ENCODE results near the gene MLC1.
A peak's percentile ranks its signal among the peaks of the same experiment; 100 is the strongest.

Gene MLC1

DNA sequence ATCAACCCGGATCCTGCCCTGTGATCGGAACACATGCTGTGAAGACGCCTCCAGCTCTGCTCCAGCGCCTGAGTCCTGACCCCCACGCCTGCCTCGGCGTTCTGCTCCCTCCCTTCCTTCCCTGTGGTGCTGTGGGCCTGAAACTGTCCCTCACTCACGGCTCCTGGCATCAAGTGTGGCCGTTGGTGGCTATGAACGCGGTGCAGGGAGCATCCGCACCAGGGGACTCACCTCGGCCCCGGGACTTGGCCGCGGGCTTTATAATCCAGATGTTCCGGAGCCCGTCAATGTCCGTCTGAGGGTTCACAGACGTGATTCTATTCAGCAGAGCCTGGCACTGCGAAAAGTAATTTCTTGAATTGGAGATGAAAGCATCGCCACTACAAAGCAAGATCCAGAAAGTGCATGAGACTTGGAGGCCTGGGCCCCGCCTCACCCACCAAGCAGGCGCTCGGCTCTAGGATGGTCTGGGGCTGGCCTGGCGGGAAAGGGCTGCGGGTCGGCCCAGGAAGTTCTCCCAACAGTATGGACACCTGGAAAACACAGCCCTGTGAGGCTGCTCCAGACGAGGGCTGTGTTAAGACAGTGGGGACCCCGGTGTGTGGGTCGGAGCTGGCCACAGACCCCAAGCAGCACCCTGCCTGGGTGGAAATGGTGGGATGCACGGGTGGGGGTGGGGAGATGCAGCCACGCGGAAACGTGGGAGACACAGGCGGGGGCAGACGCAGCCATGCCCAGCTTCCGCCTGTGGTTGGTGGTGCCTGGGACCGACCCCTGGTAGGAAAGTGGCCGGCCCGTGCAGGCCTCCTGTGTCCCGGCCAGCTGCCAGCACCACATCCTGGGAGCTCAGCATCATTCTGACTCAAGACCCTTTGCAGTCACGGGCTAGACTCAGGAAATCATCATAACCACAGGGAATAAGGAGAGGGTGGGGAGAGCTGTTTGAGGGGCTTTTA, 50.8 kb downstream of the MLC1 start:
- DNase-seq, result no peak

DNA sequence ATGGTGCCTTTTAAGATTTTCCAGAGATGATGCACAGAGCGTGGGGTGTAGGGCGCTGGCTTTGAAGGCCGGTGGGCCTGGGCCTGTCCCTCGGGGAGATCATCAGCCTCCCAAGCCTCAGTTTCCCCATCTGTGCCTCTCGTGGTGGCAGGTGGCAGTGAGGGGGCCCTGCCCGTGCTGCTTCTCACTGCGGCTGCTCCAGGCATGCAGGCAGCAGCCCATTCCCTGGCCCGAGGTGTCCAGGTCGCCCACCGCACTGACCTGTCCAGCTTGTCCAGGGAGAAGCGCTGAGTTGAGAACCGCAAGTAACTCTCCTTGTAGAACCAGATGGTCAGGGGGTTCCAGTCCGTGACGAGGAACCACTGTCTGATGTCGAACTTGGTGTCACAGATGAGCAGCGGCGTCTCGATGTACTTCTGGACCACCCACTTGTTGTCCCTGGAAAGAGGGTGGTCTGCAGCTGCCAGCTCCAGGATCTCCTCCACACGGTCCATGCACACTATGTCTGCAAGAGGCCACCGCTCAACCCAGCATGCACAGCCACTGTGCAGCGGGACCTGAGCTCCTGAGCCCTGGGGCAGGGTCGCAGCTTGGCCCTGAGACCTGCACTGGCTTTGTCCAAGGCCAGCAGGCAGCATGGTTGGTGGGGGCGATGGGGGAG, 52.2 kb downstream of the MLC1 start:
- no peak for DNase-seq

DNA sequence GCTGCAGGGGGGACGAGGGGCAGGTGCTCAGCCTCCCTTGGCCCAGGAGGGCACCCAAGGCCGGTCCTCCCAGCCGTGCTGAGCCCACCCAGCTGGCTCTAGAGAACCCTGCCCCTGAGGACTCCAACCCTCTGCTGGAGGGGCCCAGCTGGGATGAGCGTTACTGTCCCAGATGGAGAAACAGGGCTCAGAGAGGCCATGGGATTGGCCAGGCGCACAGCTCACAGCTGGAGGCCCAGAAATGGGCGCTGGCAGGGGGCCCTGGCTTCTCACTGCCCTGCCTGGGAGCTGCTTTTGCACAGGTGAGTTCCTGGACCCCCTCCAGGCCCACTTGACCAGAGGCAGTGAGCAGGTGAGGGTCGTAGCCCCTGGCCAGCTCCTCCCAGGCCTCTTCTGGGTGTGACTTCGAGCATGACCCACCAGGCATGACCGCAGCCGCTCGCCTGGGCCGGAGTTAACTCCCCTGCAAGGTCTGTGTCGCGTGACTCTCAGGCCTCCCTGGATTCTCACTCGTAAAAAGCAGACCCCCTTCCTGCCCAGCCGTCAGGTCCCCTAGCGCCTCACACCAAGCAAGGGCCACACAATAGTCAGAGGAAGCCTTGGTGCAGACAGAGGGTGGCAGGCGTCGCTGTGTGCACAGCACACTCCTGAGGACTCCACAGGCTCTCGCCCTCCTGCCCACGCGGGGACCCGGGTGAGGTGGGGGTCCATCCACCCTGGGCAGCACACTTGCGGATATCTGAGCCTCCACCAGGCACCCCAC, 52.9 kb downstream of the MLC1 start:
- DNase-seq, result no peak

DNA sequence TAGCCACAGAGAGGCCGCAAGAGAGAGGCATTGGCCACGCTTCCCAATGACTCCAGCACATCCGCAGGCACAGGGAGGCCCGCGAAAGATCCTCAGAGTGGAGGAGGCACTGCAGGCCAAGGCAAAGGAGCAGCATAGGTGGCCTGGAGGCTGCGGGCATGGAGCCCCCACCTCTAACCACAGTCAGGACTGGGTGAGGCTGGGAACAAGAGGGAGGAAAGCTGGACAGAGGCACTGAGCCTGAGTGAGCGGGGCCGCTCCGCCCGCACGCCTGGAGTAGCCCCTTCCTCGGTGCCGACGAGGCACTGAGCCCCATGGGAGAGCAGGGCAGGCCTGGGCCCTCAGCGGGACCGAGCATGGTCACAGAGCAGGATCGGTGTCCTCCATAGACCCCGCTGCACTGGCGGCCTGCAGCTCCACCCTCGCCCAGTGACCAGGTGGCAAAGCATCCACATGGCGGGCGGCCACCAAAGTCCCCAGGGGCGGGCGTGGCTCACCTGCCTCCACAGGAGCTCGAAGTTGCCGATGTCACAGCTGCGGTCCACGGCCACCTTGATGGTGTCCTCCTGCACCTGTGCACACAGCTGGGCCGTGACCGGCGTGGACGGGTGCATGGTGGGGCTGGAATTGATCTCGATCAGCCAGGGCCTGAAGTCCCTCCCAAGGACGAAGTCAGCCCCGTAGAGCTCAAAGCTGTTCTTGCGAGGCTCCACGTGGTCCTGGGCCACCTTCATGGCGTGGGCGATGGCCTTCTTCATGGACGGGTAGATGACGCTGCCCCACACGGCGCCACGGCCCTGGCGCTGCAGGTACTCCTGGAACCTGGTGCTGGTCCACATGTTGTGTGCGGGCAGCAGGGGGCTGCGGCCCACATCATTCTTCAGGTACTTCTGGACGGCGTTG, 53.8 kb downstream of the MLC1 start:
- DNase-seq, result no peak

DNA sequence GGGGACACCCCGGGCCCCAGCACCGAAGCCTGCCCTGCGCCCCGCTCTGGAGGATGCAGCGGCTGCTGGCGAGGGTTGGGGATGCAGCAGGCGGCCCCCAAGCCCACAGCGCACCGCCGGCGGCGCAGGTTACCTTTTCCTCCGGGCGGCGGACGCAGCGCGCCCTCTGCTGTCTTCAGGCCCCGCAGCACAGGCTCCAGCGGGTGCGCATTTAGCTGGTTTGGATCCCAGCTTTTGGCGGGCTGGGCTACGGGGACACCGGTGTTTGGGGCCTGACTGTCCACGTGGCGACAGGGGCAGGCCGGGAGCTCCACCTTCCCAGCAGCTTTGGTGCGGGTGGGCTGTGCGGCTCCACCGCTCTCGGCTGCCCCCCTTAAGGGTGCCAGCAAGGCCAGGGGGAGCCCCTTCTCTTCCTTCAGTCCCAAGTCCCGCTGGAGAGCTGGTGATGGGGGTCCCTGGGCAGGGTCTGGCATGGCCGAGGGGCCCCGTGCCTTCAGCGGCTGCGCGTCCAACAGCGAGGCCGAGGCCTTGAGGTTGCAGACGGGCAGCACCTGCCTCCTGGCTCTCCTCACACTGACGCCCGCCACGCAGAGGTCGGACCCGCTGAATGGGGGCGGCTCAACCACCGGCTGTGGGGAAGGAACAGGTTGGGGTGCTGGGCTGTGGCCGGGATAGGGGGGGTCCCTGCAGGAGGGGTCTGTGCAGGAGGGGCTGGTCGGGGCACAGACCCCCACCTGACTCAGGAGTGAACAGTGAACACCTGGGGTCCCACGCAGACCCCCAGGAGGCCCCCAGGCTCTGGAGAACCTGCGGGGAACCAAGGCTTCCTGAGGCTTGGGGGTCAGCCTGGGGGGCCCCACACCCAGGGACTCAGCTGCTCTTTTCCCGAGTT, 54.7 kb downstream of the MLC1 start:
- peak; percentile 88 for DNase-seq

DNA sequence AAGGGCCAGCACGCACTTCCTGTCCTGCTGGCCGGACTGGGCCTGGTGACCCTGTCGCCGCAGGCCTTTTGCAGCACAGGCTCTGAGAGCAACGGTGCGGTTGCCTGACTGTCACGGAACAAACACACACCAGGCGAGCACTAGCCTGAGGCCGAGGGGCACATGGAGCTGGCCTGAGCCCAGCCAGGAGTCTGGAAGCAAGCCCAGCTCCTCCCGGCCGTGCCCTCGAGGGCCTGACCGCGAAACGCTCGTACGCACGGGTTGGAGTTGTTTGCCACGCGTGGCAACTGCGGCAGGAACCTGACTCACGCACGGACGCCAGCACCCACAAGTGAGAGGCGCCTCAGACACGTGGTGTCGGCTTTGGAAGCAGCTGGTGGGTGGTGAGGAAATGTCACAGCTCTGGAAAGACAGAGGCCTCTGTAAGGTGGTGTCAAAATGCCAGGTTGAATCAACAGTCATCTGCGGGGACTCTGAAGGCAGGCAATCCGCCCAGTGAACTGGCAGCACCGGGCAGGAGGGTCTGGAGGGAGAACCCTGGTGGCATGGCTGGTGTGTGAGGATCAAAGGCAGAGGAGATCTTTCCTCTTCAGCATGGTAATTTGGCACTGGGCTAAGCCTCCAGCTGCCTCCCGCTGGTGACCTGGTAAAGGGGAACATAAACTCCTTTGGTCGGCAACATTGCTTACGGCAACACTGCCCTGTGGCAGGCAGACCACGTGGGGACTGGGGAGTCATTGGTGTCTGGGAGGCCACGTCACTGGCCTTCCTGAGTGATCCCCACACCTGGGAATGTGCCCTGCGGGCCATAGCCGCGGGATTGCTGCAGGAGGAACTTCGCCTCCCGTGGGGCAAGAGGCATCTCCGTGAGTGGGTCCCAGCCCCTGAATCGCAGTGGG, 57.3 kb downstream of the MLC1 start:
- DNase-seq, result peak; percentile 70

DNA sequence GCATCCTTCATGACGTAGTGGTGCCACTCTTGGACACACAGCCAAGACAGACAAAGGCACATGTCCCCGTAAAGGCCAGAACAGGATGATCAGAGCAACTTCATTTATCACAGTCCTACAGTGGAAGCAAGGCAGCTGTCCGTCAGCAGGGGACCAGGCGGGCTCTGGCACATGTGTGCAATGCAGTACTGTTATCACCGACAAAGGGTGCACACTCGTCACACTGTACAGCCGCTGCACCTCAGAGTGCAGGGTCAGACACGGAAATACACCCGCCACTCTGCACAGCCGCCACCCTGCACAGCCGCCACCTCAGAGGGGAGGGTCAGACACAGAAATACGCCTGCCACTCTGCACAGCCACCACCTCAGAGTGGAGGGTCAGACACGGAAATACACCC, 59.2 kb downstream of the MLC1 start:
- no peak for DNase-seq

DNA sequence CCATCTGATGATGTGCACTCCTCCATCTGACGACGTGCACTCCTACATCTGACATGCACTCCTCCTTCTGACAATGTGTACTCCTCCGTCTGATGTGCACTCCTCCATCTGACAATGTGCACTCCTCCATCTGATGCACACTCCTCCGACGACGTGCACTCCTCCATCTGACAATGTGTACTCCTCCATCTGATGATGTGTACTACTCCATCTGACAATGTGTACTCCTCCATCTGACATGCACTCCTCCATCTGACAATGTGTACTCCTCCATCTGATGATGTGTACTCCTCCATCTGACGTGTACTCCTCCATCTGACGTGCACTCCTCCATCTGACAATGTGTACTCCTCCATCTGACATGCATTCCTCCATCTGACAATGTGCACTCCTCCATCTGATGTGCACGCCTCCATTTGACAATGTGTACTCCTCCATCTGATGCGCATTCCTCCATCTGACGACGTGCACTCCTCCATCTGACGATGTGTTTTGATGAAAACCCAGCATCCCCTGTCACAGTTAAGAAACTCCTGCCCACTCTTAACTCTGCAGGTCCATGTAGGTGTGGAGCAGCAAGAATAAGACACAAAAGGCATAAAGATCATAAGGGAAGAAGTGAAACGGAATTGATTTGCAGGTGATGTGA, 62.9 kb downstream of the MLC1 start:
- no peak for DNase-seq

DNA sequence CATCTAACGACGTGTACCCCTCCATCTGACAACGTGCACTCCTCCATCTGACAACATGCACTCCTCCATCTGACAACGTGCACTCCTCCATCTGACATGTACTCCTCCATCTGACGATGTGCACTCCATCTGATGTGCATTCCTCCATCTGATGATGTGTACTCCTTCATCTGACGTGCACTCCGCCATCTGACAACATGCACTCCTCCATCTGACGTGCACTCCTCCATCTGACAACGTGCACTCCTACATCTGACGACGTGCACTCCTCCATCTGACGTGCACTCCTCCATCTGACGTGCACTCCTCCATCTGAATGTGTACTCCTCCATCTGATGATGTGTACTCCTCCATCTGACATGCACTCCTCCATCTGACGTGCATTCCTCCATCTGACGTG, 64.6 kb downstream of the MLC1 start:
- no peak for DNase-seq

DNA sequence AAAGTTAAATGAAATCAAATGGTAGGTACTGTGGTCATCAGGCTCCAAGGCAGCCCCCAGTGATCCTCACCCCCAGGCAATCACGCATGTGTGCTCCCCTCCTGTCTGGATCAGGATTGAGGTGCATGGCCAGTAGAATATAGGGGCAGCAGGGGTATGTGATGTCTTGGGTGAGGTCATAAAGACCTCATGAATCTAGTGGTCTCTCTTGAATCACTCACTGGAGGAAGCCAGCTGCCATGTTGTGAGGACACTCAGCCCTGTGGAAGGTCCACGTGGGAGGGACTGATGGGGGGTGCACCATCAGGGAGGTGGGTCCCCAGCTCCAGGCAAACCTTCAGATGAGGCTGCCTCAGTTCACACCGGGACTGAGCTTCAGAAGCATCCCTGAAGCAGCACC, 65.9 kb downstream of the MLC1 start:
- DNase-seq, result no peak

DNA sequence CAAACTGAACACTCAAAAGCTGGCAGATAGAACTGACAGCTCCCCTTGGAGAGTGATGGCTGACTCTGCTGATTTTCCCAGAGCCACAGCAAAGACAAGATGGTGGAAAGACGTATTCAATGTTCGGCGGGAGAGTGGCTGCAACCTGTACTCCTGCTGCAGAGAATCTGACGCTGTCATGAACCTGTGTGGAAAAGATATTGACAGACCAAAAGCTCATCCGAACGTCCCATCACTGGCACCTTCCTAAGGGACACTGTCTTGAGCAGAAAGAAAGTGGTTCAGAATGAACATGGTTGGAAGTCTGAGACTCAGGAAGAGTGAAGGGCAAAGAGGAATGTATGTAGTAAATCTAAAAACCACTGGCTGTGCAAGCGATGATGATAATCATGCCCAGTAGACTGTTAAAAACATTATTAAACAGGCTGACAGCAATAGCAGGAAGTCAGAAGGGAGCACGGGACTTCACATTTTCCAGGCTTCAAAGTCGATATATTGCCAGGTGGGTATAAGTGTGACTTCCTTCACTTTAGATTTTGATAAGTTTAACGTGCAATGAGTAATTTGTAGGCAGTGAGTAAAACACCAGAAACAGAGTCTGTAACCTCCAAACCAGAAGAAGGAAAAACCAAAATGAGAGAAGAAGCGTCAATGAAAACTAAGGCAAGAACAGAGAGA, 66.5 kb downstream of the MLC1 start:
- DNase-seq, result peak; percentile 64

DNA sequence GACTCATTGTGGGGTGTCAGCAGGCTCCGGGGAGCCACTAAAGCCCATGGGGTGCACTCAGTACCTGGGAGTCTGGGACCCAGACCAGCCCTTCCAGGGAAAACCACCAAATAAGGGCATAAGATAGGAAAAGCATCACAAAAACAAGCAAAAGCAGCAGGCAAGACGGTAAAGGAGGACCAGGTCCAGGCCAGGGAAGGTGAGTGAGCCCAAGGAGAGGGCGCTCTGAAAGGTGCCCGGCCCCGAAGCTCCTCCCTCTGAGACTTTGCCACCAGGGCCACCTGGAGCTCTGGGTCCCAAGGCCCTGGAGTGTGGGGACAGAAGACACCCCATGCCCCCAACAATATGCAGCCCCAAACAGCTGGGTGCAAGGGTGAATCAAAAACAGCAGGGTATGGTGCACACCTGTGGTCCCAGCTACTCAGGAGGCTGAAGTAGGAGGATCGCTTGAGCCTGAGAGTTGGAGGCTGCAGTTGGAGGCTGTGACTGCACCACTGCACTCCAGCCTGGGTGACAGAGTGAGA, 67.5 kb downstream of the MLC1 start:
- DNase-seq, result no peak

DNA sequence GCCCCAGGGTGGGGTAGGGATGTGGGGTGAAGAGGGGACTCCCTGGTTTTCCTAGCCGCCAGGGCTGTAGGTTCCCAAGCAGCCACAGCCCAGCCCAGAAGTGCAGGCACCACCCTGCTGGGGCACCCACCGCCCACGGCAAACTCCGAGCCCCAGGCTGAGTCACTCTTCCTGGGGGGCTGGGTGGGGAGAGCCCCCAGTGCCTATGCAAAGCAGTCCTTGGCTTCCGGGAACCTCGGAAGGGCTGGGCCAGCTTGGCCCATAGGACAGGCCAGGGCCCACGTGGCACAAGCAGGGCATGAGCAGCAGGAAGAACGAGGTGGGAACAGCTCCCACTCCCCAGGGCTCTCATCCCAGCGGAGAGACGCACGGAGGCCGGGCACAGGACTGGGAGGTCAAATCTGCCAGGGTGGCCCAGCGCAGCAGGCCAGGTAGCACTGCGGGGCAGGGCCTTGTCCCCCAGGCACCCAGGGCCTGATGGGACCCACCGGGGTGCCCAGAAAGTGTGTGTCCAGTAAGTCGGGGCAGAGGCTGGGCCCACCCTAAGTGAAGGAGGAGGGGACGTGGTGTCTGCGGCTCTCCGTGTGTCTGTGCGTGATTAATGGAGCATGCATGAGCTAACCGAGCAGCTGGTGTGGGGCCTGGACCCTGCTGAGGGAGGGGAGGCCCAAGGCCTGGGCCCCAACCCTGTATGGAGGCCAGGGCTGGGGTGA, 68.1 kb downstream of the MLC1 start:
- peak; percentile 85 for DNase-seq

DNA sequence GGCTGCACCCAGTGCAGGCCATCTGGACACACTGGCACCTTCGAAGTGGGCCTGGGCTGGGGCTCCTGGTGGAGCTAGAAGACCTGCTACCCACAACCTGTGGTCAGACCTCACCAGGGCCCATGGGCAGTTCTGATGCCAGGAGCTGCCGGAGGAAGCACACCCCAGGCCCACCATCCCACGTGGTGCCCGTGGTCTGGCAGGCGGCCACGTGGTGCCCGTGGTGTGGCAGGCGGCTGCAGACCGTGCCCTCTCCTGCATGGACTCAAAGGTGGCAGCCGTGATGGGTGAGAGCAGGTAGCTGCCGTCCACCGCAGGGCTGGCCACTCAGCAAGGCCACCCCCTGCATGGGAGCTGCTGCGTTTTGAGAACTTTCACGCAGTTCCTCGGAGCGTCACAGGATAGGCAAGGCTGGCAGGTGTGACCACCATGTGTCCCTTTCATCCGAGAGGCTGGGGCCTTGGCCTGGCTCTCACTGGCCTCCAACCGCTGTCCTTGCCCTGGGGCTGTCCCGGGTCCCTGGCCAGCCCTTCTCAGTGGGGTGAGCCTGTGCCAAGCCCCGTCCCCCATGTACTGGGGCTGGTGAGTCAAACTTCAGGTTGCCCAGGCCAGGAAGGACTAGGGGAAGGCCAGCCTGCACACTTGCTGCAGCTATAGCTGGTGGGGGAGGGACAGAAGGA, 68.8 kb downstream of the MLC1 start:
- no peak for DNase-seq

DNA sequence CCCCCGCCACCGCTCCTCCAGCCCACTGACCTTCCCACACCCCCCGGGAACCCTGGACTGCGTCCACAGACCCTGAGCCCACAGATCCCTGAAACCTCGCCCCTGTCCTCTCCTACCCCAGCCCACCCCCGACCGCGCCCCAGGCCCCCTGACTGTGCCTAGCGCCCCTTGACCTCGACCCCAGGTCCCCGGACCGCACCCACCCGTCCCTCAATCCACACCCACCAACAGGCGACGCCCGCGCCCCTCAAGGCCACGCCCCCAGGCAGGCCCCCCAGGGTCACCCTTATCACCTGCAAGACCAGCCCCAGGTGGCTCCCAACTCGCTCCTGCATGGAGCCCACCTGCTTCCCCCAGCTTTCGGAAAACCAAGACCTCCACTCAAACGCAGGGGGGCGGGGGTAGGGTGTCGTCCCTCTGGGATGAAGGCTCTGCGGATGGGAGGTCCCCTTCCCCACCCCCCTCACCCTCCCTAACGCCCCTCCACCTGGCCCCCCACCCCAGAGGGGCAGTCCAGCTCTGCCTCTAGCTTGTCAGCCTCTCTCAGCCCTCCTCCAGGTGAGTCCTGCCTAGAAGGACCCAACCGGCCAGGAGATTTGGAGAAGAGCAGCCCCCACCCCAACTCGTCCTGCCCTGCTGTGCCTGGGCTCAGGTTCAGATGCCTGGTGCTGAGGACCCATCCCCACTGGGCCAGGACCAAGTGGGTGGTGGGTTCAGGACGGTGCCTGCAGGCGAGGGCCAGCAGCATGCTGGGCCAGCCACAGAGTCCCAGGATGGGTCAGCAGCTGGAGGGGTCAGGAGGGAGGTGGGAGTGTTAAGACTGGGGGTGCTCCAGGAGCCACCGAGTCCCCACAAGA, 69.5 kb downstream of the MLC1 start:
- DNase-seq, result no peak

DNA sequence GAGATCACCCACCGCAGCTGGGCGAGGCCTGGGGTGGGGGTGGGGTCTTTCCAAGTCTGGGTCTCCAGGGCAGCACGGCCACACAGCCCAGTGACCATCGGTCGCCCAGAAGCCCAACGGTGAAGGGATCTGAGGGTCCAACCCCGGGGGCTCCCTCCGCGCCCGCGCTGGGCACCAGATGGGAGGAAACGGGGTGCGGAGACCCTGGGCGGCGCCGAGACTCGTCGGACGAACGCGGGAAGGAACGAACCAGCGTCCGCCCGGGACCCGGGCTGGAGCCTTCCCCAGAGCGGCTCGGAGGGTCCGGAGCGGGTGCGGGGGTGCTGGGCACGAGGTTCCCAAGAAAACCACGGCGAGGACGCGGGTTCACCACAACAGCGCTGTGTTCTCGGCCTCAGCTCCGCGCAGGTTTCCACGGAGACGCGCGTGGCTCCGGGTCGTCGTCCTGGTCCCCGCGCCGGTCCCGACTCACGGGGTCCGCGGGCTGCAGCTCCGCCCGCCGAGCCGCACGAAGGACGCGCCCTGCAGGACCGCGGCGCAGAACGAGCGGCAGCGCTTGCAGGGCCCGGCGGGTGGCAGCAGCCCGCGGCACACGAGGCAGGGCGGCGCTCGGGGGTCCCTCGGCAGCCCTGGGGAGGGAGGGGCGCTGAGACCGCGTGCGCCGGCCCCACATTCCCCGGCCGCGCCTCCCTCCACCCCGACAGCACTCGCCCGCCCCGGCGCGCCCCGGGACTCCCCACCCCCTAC, 70.4 kb downstream of the MLC1 start:
- DNase-seq, result no peak
